HCT116 (cell line): ENCODE measurements around the gene TSPO. TPM values are rescaled to one million over a fixed set of nuclear protein-coding genes. Genes with fewer than 3 reads are reported as not detected.

Experiments used
- ATAC-seq: fragments of 200-7000 bp; cut with Tn5 transposase; 2 replicates; pipeline ENCODE4 v1.9.1; 2020; ENCODE audit warnings: mild to moderate bottlenecking, moderate library complexity
- BruUV-seq: library from RNA; stranded (reverse); fragments of 400-500 nt; replicated peaks from 2 replicates; lab custom pipeline; 2021; lab: Mats Ljungman, UMichigan
- CTCF ChIA-PET: fragments of 300-600 bp; sonication (Branson Sonifier 250); formaldehyde crosslinking; loops from one replicate; lab custom pipeline; 2021; ENCODE audit warnings: antibody characterized with exemption; lab: Charles Lee
- POLR2A ChIA-PET: fragments of 300-600, 350-600 bp; sonication (Branson Sonifier 250); formaldehyde crosslinking; loops from one replicate; lab custom pipeline; 2021; ENCODE audit warnings: antibody characterized with exemption; lab: Charles Lee
- RAD21 ChIA-PET, 2 experiments: fragments of 300-600 bp; sonication (Branson Sonifier 250); formaldehyde crosslinking; loops; one replicate each; lab custom pipeline; 2023; ENCODE audit warnings: low total read pairs in 2 of 2; ENCODE audit not compliant: uncharacterized antibody in 2 of 2, unreplicated experiment in 2 of 2, low non-redundant PET in 1 of 2; lab: Charles Lee
- DNase-seq: peaks from one replicate; pipeline ENCODE4 v3.0.0-alpha.2; 2010; ENCODE audit warnings: low read depth, low spot score
- H2AFZ ChIP-seq: fragments of 200-600 bp; shearing (Covaris generic), sonication (generic); 2 replicates; pipeline ENCODE4 v1.6.1; 2017; ENCODE audit warnings: low read depth, mixed run types, mixed read lengths, antibody characterized with exemption, low read length; ENCODE audit not compliant: poor library complexity, severe bottlenecking
- H3K27ac ChIP-seq: 2 replicates; pipeline ENCODE4 v1.5.1; 2012; ENCODE audit warnings: low read depth, low read length
- H3K27me3 ChIP-seq: fragments of 200-600 bp; sonication (generic); 2 replicates; pipeline ENCODE4 v1.6.1; 2016; ENCODE audit warnings: mixed run types, low read length, mixed read lengths; ENCODE audit not compliant: insufficient read depth
- H3K36me3 ChIP-seq, 2 experiments: fragments of 200-500 bp in 1 of 2; fragments of 200-600 bp in 1 of 2; sonication (Bioruptor generic) in 1 of 2; sonication (generic) in 1 of 2; 2 replicates each; pipeline versions ENCODE4 v1.5.1 to v1.6.1; 2014 to 2016; ENCODE audit warnings: low read length in 2 of 2, inconsistent platforms in 1 of 2, mixed read lengths in 1 of 2, mixed run types in 1 of 2; ENCODE audit not compliant: insufficient read depth in 2 of 2, control insufficient read depth in 1 of 2
- H3K4me1 ChIP-seq, 2 experiments: fragments of 200-600 bp in 1 of 2; sonication (generic) in 1 of 2; 2 replicates each; pipeline versions ENCODE4 v1.5.1 to v1.6.1; 2012 to 2017; ENCODE audit warnings: low read length in 2 of 2, inconsistent platforms in 1 of 2, mild to moderate bottlenecking in 1 of 2, mixed read lengths in 1 of 2, mixed run types in 1 of 2, moderate library complexity in 1 of 2; ENCODE audit not compliant: insufficient read depth in 2 of 2, control insufficient read depth in 1 of 2
- H3K4me2 ChIP-seq: fragments of 200-600 bp; sonication (generic); 2 replicates; pipeline ENCODE4 v1.6.1; 2017; ENCODE audit warnings: mixed run types, low read length, mixed read lengths
- H3K4me3 ChIP-seq, 2 experiments: fragments of 200-600 bp in 1 of 2; sonication (generic) in 1 of 2; replicated peaks in 1 of 2; 2 replicates each; pipeline ENCODE4 v1.5.1; 2011 to 2016; ENCODE audit warnings: low read length in 2 of 2, control low read depth in 1 of 2, low read depth in 1 of 2, mild to moderate bottlenecking in 1 of 2, mixed read lengths in 1 of 2, mixed run types in 1 of 2
- H3K79me2 ChIP-seq: fragments of 200-600 bp; sonication (generic); 2 replicates; pipeline ENCODE4 v1.6.1; 2017; ENCODE audit warnings: mild to moderate bottlenecking, mixed run types, low read length, moderate library complexity, mixed read lengths; ENCODE audit not compliant: insufficient read depth
- H3K9ac ChIP-seq: fragments of 200-600 bp; sonication (generic); 2 replicates; pipeline ENCODE4 v1.6.1; 2016; ENCODE audit warnings: low read length, mixed read lengths
- H3K9me2 ChIP-seq: fragments of 200-600 bp; sonication (generic), shearing (Covaris generic); 2 replicates; pipeline ENCODE4 v1.6.1; 2017; ENCODE audit warnings: mixed run types, mild to moderate bottlenecking, moderate library complexity; ENCODE audit not compliant: insufficient read depth
- H3K9me3 ChIP-seq, 2 experiments: fragments of 200-500 bp in 1 of 2; fragments of 200-600 bp in 1 of 2; sonication (Bioruptor generic) in 1 of 2; sonication (generic) in 1 of 2; 2 replicates each; pipeline ENCODE4 v1.6.1; 2014 to 2017; ENCODE audit warnings: low read length in 2 of 2, mixed read lengths in 2 of 2, inconsistent platforms in 1 of 2, low read depth in 1 of 2, mild to moderate bottlenecking in 1 of 2, mixed run types in 1 of 2, moderate library complexity in 1 of 2; ENCODE audit not compliant: control insufficient read depth in 1 of 2, insufficient read depth in 1 of 2
- H4K20me1 ChIP-seq: fragments of 200-600 bp; sonication (generic), shearing (Covaris generic); 2 replicates; pipeline ENCODE4 v1.6.1; 2017; ENCODE audit warnings: mixed run types, mild to moderate bottlenecking, moderate library complexity; ENCODE audit not compliant: insufficient read depth
- CBX3 ChIP-seq: IDR thresholded peaks from 2 replicates; pipeline ENCODE4 v1.6.1; 2012; ENCODE audit warnings: low read depth
- CEBPB ChIP-seq: IDR thresholded peaks from 2 replicates; pipeline ENCODE4 v1.6.1; 2012; ENCODE audit warnings: low read depth
- EGR1 ChIP-seq: IDR thresholded peaks from 2 replicates; pipeline ENCODE4 v1.6.1; 2012; ENCODE audit warnings: low read depth
- ELF1 ChIP-seq: IDR thresholded peaks from 2 replicates; pipeline ENCODE4 v1.6.1; 2012; ENCODE audit warnings: low read depth, borderline replicate concordance
- EZH2 ChIP-seq: fragments of 200-600 bp; sonication (generic); IDR thresholded peaks from 2 replicates; pipeline ENCODE4 v1.6.1; 2017; ENCODE audit warnings: antibody characterized with exemption, mixed run types
- FOSL1 ChIP-seq: IDR thresholded peaks from 2 replicates; pipeline ENCODE4 v1.6.1; 2012; ENCODE audit warnings: low read depth
- JUND ChIP-seq: IDR thresholded peaks from 2 replicates; pipeline ENCODE4 v1.6.1; 2012
- POLR2A ChIP-seq: IDR thresholded peaks from 2 replicates; pipeline ENCODE4 v1.7.0; 2011; ENCODE audit warnings: borderline replicate concordance; ENCODE audit not compliant: insufficient read depth, insufficient read length; ENCODE audit errors: extremely low read depth
- POLR2AphosphoS5 ChIP-seq: IDR thresholded peaks from 2 replicates; pipeline ENCODE4 v1.6.1; 2011; ENCODE audit warnings: mild to moderate bottlenecking, low read depth, low read length, moderate library complexity
- SIN3A ChIP-seq: IDR thresholded peaks from 2 replicates; pipeline ENCODE4 v1.6.1; 2012; ENCODE audit warnings: low read depth
- SRF ChIP-seq: IDR thresholded peaks from 2 replicates; pipeline ENCODE4 v1.6.1; 2012; ENCODE audit warnings: low read depth
- TCF7L2 ChIP-seq: IDR thresholded peaks from 2 replicates; pipeline ENCODE4 v1.7.0; 2011; ENCODE audit warnings: borderline replicate concordance, inconsistent platforms; ENCODE audit not compliant: insufficient read depth, insufficient read length; ENCODE audit errors: extremely low read depth
- YY1 ChIP-seq: IDR thresholded peaks from 2 replicates; pipeline ENCODE4 v1.6.1; 2011; ENCODE audit warnings: low read length, low read depth, moderate library complexity, mild to moderate bottlenecking; ENCODE audit not compliant: insufficient replicate concordance; ENCODE audit errors: extremely low read depth
- ZFX ChIP-seq: fragments of 450-650 bp; IDR thresholded peaks from 2 replicates; pipeline ENCODE4 v1.6.1; 2017
- ZNF274 ChIP-seq: fragments of 200-500 bp; sonication (Bioruptor generic); IDR thresholded peaks from 2 replicates; pipeline ENCODE4 v1.6.1; 2014; ENCODE audit warnings: mild to moderate bottlenecking, low read depth, low read length, inconsistent platforms
- intact Hi-C: fragments of 100-400 bp; cut with micrococcal nuclease; formaldehyde crosslinking; loops from 2 replicates; pipeline ENCODE4 v1.10.0; 2022
- total RNA-seq: library from RNA; stranded (reverse); gene quantifications from one replicate; pipeline ENCODE4 v1.2.1, GENCODE V29; 2021; ENCODE audit not compliant: unreplicated experiment
- TF ChIP-seq, protein P1 (sequence below): IDR thresholded peaks from 2 replicates; pipeline ENCODE4 v1.6.1; 2011; ENCODE audit warnings: mild to moderate bottlenecking, low read length, moderate library complexity; ENCODE audit not compliant: insufficient replicate concordance; ENCODE audit errors: extremely low read depth
- TF ChIP-seq, protein P2 (sequence below), 3 experiments: fragments of 200-600 bp in 1 of 3; sonication (generic) in 1 of 3; IDR thresholded peaks in 2 of 3; conservative IDR thresholded peaks in 1 of 3; 2 replicates each; pipeline ENCODE4 v1.5.1; 2012 to 2017; ENCODE audit warnings: low read depth in 2 of 3, low read length in 2 of 3, antibody characterized with exemption in 1 of 3, borderline replicate concordance in 1 of 3, control low read depth in 1 of 3, mild to moderate bottlenecking in 1 of 3, mixed read lengths in 1 of 3, mixed run types in 1 of 3, moderate library complexity in 1 of 3; ENCODE audit not compliant: insufficient read depth in 1 of 3

Gene TSPO
- total RNA-seq, 1 experiment from 2014 or later, result 192 TPM

DNA sequence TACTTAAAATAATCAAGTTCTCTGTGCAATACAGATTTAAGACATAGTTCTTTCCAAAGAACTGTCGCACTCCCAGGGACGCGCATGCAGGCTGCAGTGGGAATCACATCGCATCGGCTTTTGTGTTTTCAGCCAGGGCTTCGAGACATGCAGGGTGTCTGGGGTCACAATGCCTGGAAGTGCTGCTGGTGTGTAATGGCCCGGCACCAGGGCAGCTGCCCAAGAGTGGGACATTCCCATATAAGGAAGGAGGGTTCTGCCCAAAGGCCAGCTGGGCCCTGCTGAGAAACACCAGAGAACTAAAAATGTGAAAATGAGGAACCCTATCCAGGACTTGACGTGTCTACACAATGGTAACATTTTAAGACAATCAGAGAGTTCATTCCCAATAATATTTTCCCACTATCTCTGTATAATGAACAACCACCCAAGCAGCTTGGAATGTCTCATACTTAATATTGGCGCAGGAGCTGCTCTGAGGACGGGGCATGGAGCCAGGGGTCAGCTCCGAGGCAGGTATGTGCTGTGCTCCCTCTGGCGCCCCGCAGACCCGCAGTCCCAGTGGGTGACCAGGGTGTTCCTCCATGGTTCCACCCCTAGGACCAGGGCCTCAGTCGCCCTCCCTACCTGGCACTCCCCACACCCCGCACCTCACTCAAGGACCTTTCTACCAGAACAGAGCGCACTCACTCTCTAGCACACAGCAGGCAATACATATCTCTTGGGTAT, 19.4 kb upstream of the TSPO start:
- no peak overlapping the region; the same call in 1 of the 2 replicates for H3K27ac ChIP-seq
- H3K79me2 ChIP-seq, result peaks cover 56% of the 10 kb centered on the region
- peaks cover 27 to 43% of the 10 kb centered on the region in 2 experiments for H3K36me3 ChIP-seq
- no peaks in the 10 kb centered on the region for H3K27me3 ChIP-seq
- H3K9me2 ChIP-seq, result no peaks in the 10 kb centered on the region
- DNase-seq (no peak), ATAC-seq (no peak)
- no TSS peak for BruUV-seq
- H3K4me1 ChIP-seq, result peaks cover 19 to 32% of the 10 kb centered on the region in 2 experiments
- H3K9ac ChIP-seq, result no peak overlapping the region
- H2AFZ ChIP-seq, result no peak overlapping the region
- H3K9me3 ChIP-seq, result no peaks in the 10 kb centered on the region; a peak in 1 of 4 replicates
- no peaks in the 10 kb centered on the region for H4K20me1 ChIP-seq
- ChIA-PET POLR2A (interaction anchor here (0.7 kb wide), 1 partner anchor 28 kb away, joined by 4 read pairs; no protein-coding TSS in a partner anchor), CTCF (no interaction called here), RAD21 (interaction anchor here in 1 of 2 experiments (0.6 kb wide), 1 partner anchor 98 kb away, joined by 3 read pairs; no protein-coding TSS in a partner anchor)
- intact Hi-C loops, result no loop called here
- TF ChIP-seq POLR2AphosphoS5, result peak; percentile 48; the same call in 1 of the 2 replicates
- TF ChIP-seq SIN3A, result no peak
- no peak overlapping the region for H3K4me2 ChIP-seq
- no peak overlapping the region for H3K4me3 ChIP-seq

DNA sequence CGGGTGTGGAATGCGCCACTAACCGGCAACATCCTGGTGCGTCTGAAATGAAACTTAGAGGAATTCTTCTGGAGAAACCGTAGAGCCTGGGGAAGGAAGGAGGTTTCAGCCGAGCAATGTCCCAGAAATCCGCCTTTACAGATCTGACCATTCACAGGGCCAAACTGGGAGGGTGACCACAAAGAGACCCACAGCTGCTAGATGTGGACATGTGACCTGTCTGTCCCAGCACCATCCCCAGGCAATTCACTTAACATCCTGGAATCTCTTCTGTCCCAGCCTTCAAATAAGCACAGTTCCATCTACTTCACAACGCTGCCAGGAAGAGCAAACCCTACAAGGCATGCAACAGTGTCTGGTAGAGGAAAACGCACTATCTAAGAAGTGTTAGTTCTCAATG, 18.0 kb upstream of the TSPO start:
- Histone ChIP-seq H2AFZ (no peak overlapping the region), H3K4me1 (peaks cover 15 to 18% of the 10 kb centered on the region in 2 experiments), H3K9ac (no peak overlapping the region), H3K4me3 (no peak overlapping the region), H3K79me2 (peaks cover 54% of the 10 kb centered on the region), H3K4me2 (no peak overlapping the region), H4K20me1 (no peaks in the 10 kb centered on the region), H3K36me3 (peaks cover 37 to 52% of the 10 kb centered on the region in 2 experiments), H3K27ac (no peak overlapping the region), H3K9me3 (no peaks in the 10 kb centered on the region; a peak in 1 of 4 replicates), H3K9me2 (no peaks in the 10 kb centered on the region), H3K27me3 (no peaks in the 10 kb centered on the region)
- RAD21 ChIA-PET, result no interaction called here
- CTCF ChIA-PET, result no interaction called here
- no peak for TF ChIP-seq POLR2AphosphoS5
- no peak for TF ChIP-seq YY1
- TF ChIP-seq, protein P1, sequence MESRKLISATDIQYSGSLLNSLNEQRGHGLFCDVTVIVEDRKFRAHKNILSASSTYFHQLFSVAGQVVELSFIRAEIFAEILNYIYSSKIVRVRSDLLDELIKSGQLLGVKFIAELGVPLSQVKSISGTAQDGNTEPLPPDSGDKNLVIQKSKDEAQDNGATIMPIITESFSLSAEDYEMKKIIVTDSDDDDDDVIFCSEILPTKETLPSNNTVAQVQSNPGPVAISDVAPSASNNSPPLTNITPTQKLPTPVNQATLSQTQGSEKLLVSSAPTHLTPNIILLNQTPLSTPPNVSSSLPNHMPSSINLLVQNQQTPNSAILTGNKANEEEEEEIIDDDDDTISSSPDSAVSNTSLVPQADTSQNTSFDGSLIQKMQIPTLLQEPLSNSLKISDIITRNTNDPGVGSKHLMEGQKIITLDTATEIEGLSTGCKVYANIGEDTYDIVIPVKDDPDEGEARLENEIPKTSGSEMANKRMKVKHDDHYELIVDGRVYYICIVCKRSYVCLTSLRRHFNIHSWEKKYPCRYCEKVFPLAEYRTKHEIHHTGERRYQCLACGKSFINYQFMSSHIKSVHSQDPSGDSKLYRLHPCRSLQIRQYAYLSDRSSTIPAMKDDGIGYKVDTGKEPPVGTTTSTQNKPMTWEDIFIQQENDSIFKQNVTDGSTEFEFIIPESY, result no peak
- TF ChIP-seq TCF7L2, result no peak
- TF ChIP-seq JUND, result no peak
- no peak for TF ChIP-seq FOSL1
- TF ChIP-seq ZFX, result no peak
- no peak for TF ChIP-seq CEBPB
- TF ChIP-seq EGR1, result no peak
- no peak for TF ChIP-seq POLR2A
- TF ChIP-seq EZH2, result no peak
- TF ChIP-seq SIN3A, result no peak
- TF ChIP-seq ELF1, result no peak
- TF ChIP-seq, protein P2, sequence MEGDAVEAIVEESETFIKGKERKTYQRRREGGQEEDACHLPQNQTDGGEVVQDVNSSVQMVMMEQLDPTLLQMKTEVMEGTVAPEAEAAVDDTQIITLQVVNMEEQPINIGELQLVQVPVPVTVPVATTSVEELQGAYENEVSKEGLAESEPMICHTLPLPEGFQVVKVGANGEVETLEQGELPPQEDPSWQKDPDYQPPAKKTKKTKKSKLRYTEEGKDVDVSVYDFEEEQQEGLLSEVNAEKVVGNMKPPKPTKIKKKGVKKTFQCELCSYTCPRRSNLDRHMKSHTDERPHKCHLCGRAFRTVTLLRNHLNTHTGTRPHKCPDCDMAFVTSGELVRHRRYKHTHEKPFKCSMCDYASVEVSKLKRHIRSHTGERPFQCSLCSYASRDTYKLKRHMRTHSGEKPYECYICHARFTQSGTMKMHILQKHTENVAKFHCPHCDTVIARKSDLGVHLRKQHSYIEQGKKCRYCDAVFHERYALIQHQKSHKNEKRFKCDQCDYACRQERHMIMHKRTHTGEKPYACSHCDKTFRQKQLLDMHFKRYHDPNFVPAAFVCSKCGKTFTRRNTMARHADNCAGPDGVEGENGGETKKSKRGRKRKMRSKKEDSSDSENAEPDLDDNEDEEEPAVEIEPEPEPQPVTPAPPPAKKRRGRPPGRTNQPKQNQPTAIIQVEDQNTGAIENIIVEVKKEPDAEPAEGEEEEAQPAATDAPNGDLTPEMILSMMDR (IDR thresholded peaks at IDR 0.05 in 2 of 3, conservative IDR thresholded peaks at IDR 0.05 in 1 of 3; ENCODE audit: borderline replicate concordance in 1 of 3, insufficient read depth in 1 of 3, low read depth in 2 of 3, low read length in 2 of 3), result no peak
- no peak for TF ChIP-seq ZNF274
- TF ChIP-seq SRF, result no peak
- no peak for TF ChIP-seq CBX3
- POLR2A ChIA-PET, result no interaction called here
- no TSS peak for BruUV-seq
- intact Hi-C loops, result no loop called here
- ATAC-seq (no peak), DNase-seq (no peak)
